Measurements from ENCODE around the gene CD99.
"Not testable (repeated sequence)": the region's sequence is repeated elsewhere in the genome, so short reads cannot be mapped to it uniquely, and the experiment has no call there.

The CD99 gene

GRCh38 chrX:2732076-2732475 is 41.0 kb downstream of the CD99 start:
- H3K9me3 Mint-ChIP-seq, result peaks cover 23% of the 10 kb centered on the region
- DNase-seq, result no peak
- H3K4me3 Mint-ChIP-seq, result no peak overlapping the region
- H3K36me3 Mint-ChIP-seq (ENCODE audit: low read depth), result peaks cover 87% of the 10 kb centered on the region
- no peaks in the 10 kb centered on the region for H3K4me1 Mint-ChIP-seq
- no peak overlapping the region for H3K27ac Mint-ChIP-seq
- peaks cover 9% of the 10 kb centered on the region for H3K27me3 Mint-ChIP-seq (ENCODE audit: low read depth, poor library complexity)
- TF ChIP-seq CTCF (IDR thresholded peaks at IDR 0.05), result no peak

- no peaks in the 10 kb centered on the region for H3K4me1 Mint-ChIP-seq
- no peak for DNase-seq
- H3K27me3 Mint-ChIP-seq (ENCODE audit: low read depth, poor library complexity), result peaks cover 9% of the 10 kb centered on the region
- no peak overlapping the region for H3K27ac Mint-ChIP-seq
- H3K4me3 Mint-ChIP-seq, result no peak overlapping the region
- no peak for TF ChIP-seq CTCF (IDR thresholded peaks at IDR 0.05)
- peaks cover 84% of the 10 kb centered on the region for H3K36me3 Mint-ChIP-seq (ENCODE audit: low read depth)
- peaks cover 23% of the 10 kb centered on the region for H3K9me3 Mint-ChIP-seq
Measured at GRCh38 chrX:2732649-2733048, 41.6 kb downstream of the CD99 start.

- no peak for TF ChIP-seq CTCF (IDR thresholded peaks at IDR 0.05)
- Mint-ChIP-seq H3K27ac (peak overlapping the region; percentile 82), H3K4me1 (no peaks in the 10 kb centered on the region), H3K9me3 (peaks cover 21% of the 10 kb centered on the region), H3K4me3 (no peak overlapping the region), H3K36me3 (ENCODE audit: low read depth) (peaks cover 84% of the 10 kb centered on the region), H3K27me3 (ENCODE audit: low read depth, poor library complexity) (peaks cover 9% of the 10 kb centered on the region)
- no peak for DNase-seq
Measured at GRCh38 chrX:2733286-2733685, 42.2 kb downstream of the CD99 start.

- H3K4me3 Mint-ChIP-seq, result no peak overlapping the region
- H3K9me3 Mint-ChIP-seq, result peaks cover 18% of the 10 kb centered on the region
- DNase-seq, result no peak
- peaks cover 9% of the 10 kb centered on the region for H3K27me3 Mint-ChIP-seq (ENCODE audit: low read depth, poor library complexity)
- no peak for TF ChIP-seq CTCF (IDR thresholded peaks at IDR 0.05)
- no peak overlapping the region for H3K27ac Mint-ChIP-seq
- H3K36me3 Mint-ChIP-seq (ENCODE audit: low read depth), result peaks cover 81% of the 10 kb centered on the region
- no peaks in the 10 kb centered on the region for H3K4me1 Mint-ChIP-seq
Measured at GRCh38 chrX:2735270-2735669, 44.2 kb downstream of the CD99 start.

GRCh38 chrX:2740672-2741071 is 49.6 kb downstream of the CD99 start:
- Mint-ChIP-seq H3K27ac (peak overlapping the region; percentile 72), H3K4me3 (no peak overlapping the region), H3K36me3 (ENCODE audit: low read depth) (peaks cover 64% of the 10 kb centered on the region), H3K4me1 (no peaks in the 10 kb centered on the region), H3K9me3 (peaks cover 5% of the 10 kb centered on the region), H3K27me3 (ENCODE audit: low read depth, poor library complexity) (peaks cover 4% of the 10 kb centered on the region)
- no peak for TF ChIP-seq CTCF (IDR thresholded peaks at IDR 0.05)
- DNase-seq, result no peak

GRCh38 chrX:2741386-2741785 is 50.3 kb downstream of the CD99 start:
- no peaks in the 10 kb centered on the region for H3K4me1 Mint-ChIP-seq
- no peak for TF ChIP-seq CTCF (IDR thresholded peaks at IDR 0.05)
- peaks cover under 1% of the 10 kb centered on the region for H3K9me3 Mint-ChIP-seq
- H3K27me3 Mint-ChIP-seq (ENCODE audit: low read depth, poor library complexity), result peaks cover 1% of the 10 kb centered on the region
- no peak overlapping the region for H3K27ac Mint-ChIP-seq
- H3K4me3 Mint-ChIP-seq, result no peak overlapping the region
- DNase-seq, result no peak
- peaks cover 57% of the 10 kb centered on the region for H3K36me3 Mint-ChIP-seq (ENCODE audit: low read depth)

GRCh38 chrX:2746250-2746649 is 55.2 kb downstream of the CD99 start:
- H3K9me3 Mint-ChIP-seq; H3K27ac Mint-ChIP-seq; DNase-seq; H3K27me3 Mint-ChIP-seq (ENCODE audit: low read depth, poor library complexity); H3K4me3 Mint-ChIP-seq; H3K4me1 Mint-ChIP-seq: not testable (repeated sequence)
- H3K36me3 Mint-ChIP-seq (ENCODE audit: low read depth), result peaks cover 19% of the 10 kb centered on the region

All from nephron progenitor cell (in vitro differentiated cells).